Sigmoid colon (tissue), 7 donors: Measurements from ENCODE around the gene CDKL2. TPM values are rescaled to one million over a fixed set of nuclear protein-coding genes. Genes with fewer than 3 reads are reported as not detected.

Source experiments
- DNase-seq: peaks from one replicate; pipeline ENCODE4 v3.0.0-alpha.2; 2019
- H3K27ac ChIP-seq, 4 donors: fragments of 200-600 bp; sonication (generic); one replicate each; pipeline ENCODE4 v1.5.1; 2016 to 2019; ENCODE audit warnings: mild to moderate bottlenecking in 1 of 4
- H3K27me3 ChIP-seq, 3 donors: fragments of 200-600 bp; sonication (generic); one replicate each; pipeline ENCODE4 v1.5.1; 2019; ENCODE audit warnings: mild to moderate bottlenecking in 1 of 3
- H3K36me3 ChIP-seq, 4 donors: fragments of 200-600 bp; sonication (generic); one replicate each; pipeline ENCODE4 v1.5.1; 2016 to 2019
- H3K4me1 ChIP-seq, 4 donors: fragments of 200-600 bp; sonication (generic); one replicate each; pipeline ENCODE4 v1.5.1; 2017 to 2019
- H3K4me3 ChIP-seq, 4 donors: fragments of 200-600 bp; sonication (generic); one replicate each; pipeline ENCODE4 v1.5.1; 2017 to 2019; ENCODE audit warnings: mild to moderate bottlenecking in 2 of 4, moderate library complexity in 1 of 4
- H3K9me3 ChIP-seq, 4 donors: fragments of 200-600 bp in 3 of 4; sonication (generic) in 3 of 4; one replicate each; pipeline versions ENCODE4 v1.5.1 to v1.6.1; 2013 to 2019
- CTCF ChIP-seq, 4 experiments: fragments of 450-650 bp in 3 of 4; fragments of 200-600 bp in 1 of 4; IDR thresholded peaks; one replicate each; pipeline ENCODE4 v1.5.1; 2016 to 2019; ENCODE audit warnings: antibody characterized with exemption in 4 of 4, mild to moderate bottlenecking in 3 of 4, moderate library complexity in 2 of 4
- EP300 ChIP-seq, 4 donors: sonication (generic); formaldehyde crosslinking; IDR thresholded peaks; one replicate each; pipeline ENCODE4 v1.6.1; 2017; ENCODE audit warnings: antibody characterized with exemption in 4 of 4
- POLR2A ChIP-seq, 2 donors: fragments of 450-650 bp; IDR thresholded peaks; one replicate each; pipeline ENCODE4 v1.6.1; 2016; ENCODE audit warnings: antibody characterized with exemption in 2 of 2, mild to moderate bottlenecking in 2 of 2, moderate library complexity in 2 of 2
- POLR2AphosphoS5 ChIP-seq, 4 donors: sonication (generic); formaldehyde crosslinking; IDR thresholded peaks; one replicate each; pipeline ENCODE4 v1.6.1; 2017; ENCODE audit warnings: antibody characterized with exemption in 4 of 4
- WGBS, 2 donors: extraction: QIAGEN DNeasy Blood & Tissue Kit; methylation state at CpG; one replicate each; pipeline ENCODE4 v1.1.7; 2013; 5-methylcytosine and 5-hydroxymethylcytosine counted together
- intact Hi-C: fragments of 100-400 bp; cut with DNase I; formaldehyde crosslinking; loops from one replicate; pipeline ENCODE4 v1.15.1; 2023
- polyA plus RNA-seq, 3 donors: library from polyadenylated mRNA; stranded (reverse); fragments of 200-250 nt; gene quantifications; one replicate each; pipeline ENCODE4 v1.2.3, GENCODE V29; 2013
- total RNA-seq, 4 donors: library from RNA; depleted of rRNA; stranded (reverse); fragments of >200 nt; gene quantifications; one replicate each; pipeline ENCODE4 v1.1.0, GENCODE V29; 2016
- donor health status: healthy with polysubstance abuse.
- donor health status: Bipolar disorder and iron deficiency.
- donor health status: healthy.

Gene CDKL2
- total and polyA plus RNA-seq, 7 donors, result 0.42 to 11.9 (median 2.5) TPM; not detected in 2

- no peak for DNase-seq
- peaks cover 0 to 13% (median 5%) of the 10 kb centered on the region in 4 donors for H3K4me1 ChIP-seq
- intact Hi-C loops, result loop anchor here (10.0 kb wide), 1 partner anchor 146 kb away; no protein-coding TSS in a partner anchor
- H3K27me3 ChIP-seq, result no peaks in the 10 kb centered on the region
- 46 to 60% methylated on average over 4 of the region's 4 CpGs for WGBS, 2 donors
- no peaks in the 10 kb centered on the region for H3K9me3 ChIP-seq
- H3K4me3 ChIP-seq, result no peak overlapping the region
- peaks cover 0 to 67% (median 32%) of the 10 kb centered on the region in 4 donors for H3K36me3 ChIP-seq
- TF ChIP-seq CTCF (IDR thresholded peaks at IDR 0.05), result no peak
- no peak for TF ChIP-seq EP300 (IDR thresholded peaks at IDR 0.05)
- no peak for TF ChIP-seq POLR2AphosphoS5 (IDR thresholded peaks at IDR 0.05)
- TF ChIP-seq POLR2A (IDR thresholded peaks at IDR 0.05), result no peak
- no peak overlapping the region for H3K27ac ChIP-seq
Measured at GRCh38 chr4:75658876-75659275, 28.5 kb upstream of the CDKL2 start.

GRCh38 chr4:75655562-75655961 lies 25.2 kb upstream of the CDKL2 start:
- intact Hi-C loops, result loop anchor here (10.0 kb wide), 1 partner anchor 149 kb away; no protein-coding TSS in a partner anchor
- Histone ChIP-seq H3K27me3 (no peaks in the 10 kb centered on the region), H3K27ac (no peak overlapping the region), H3K36me3 (peaks cover 0 to 85% (median 34%) of the 10 kb centered on the region in 4 donors), H3K9me3 (no peaks in the 10 kb centered on the region), H3K4me3 (no peak overlapping the region), H3K4me1 (peaks cover 0 to 4% (median 4%) of the 10 kb centered on the region in 4 donors)
- DNase-seq, result no peak
- no peak for TF ChIP-seq POLR2A (IDR thresholded peaks at IDR 0.05)
- no peak for TF ChIP-seq CTCF (IDR thresholded peaks at IDR 0.05)
- no peak for TF ChIP-seq POLR2AphosphoS5 (IDR thresholded peaks at IDR 0.05)
- no peak for TF ChIP-seq EP300 (IDR thresholded peaks at IDR 0.05)
- WGBS, 2 donors, result 74 to 80% methylated on average over 2 of the region's 2 CpGs

- intact Hi-C loops, result loop anchor here (10.0 kb wide), 1 partner anchor 150 kb away; no protein-coding TSS in a partner anchor
Measured at GRCh38 chr4:75654905-75655304, 24.6 kb upstream of the CDKL2 start.

GRCh38 chr4:75653845-75654503 lies 23.6 kb upstream of the CDKL2 start:
- Histone ChIP-seq H3K27me3 (no peaks in the 10 kb centered on the region), H3K4me1 (no peaks in the 10 kb centered on the region), H3K36me3 (peaks cover 0 to 91% (median 34%) of the 10 kb centered on the region in 4 donors), H3K9me3 (no peaks in the 10 kb centered on the region), H3K4me3 (no peak overlapping the region), H3K27ac (no peak overlapping the region)
- 77 to 80% methylated on average over 2 of the region's 2 CpGs for WGBS, 2 donors
- intact Hi-C loops, result loop anchor here (10.0 kb wide), 1 partner anchor 151 kb away; no protein-coding TSS in a partner anchor
- TF ChIP-seq EP300 (IDR thresholded peaks at IDR 0.05), result no peak
- TF ChIP-seq CTCF (IDR thresholded peaks at IDR 0.05), result peak in 1 of 4 experiments; percentile 31
- TF ChIP-seq POLR2AphosphoS5 (IDR thresholded peaks at IDR 0.05), result no peak
- TF ChIP-seq POLR2A (IDR thresholded peaks at IDR 0.05), result no peak
- DNase-seq, result no peak

More at GRCh38 chr4:75654905-75655304, 24.6 kb upstream of the CDKL2 start:
- WGBS, 2 donors, result 63 to 73% methylated on average over 1 of the region's 1 CpG
- no peak for TF ChIP-seq EP300 (IDR thresholded peaks at IDR 0.05)
- TF ChIP-seq POLR2AphosphoS5 (IDR thresholded peaks at IDR 0.05), result no peak
- TF ChIP-seq POLR2A (IDR thresholded peaks at IDR 0.05), result no peak
- TF ChIP-seq CTCF (IDR thresholded peaks at IDR 0.05), result no peak
- H3K9me3 ChIP-seq, result no peaks in the 10 kb centered on the region
- H3K36me3 ChIP-seq, result peaks cover 0 to 88% (median 34%) of the 10 kb centered on the region in 4 donors
- no peak overlapping the region for H3K4me3 ChIP-seq
- H3K4me1 ChIP-seq, result peaks cover 0 to 4% (median 0%) of the 10 kb centered on the region in 4 donors
- no peaks in the 10 kb centered on the region for H3K27me3 ChIP-seq
- H3K27ac ChIP-seq, result no peak overlapping the region
- DNase-seq, result no peak
